Ovary (tissue), 1 donor: ENCODE data around the gene RTP5.

Experiments
- EP300 ChIP-seq: sonication (generic); formaldehyde crosslinking; IDR thresholded peaks from one replicate; pipeline ENCODE4 v1.6.1; 2017; ENCODE audit warnings: antibody characterized with exemption
- POLR2A ChIP-seq: fragments of 450-650 bp; IDR thresholded peaks from one replicate; pipeline ENCODE4 v1.6.1; 2017; ENCODE audit warnings: antibody characterized with exemption, mild to moderate bottlenecking, moderate library complexity

- TF ChIP-seq EP300 (no peak), POLR2A (no peak)
These were observed 15.9 kb downstream of the RTP5 start for GRCh38 chr2:241885291-241885945.
